NT2/D1 (cell line): ENCODE data around the gene POLR2E.

Experiments
- SUZ12 ChIP-seq: IDR thresholded peaks from 2 replicates; pipeline ENCODE4 v1.6.1; 2011; ENCODE audit not compliant: insufficient read length, insufficient read depth; ENCODE audit errors: extremely low read depth
- YY1 ChIP-seq: IDR thresholded peaks from 2 replicates; pipeline ENCODE4 v1.6.1; 2011; ENCODE audit not compliant: insufficient read length, insufficient read depth
- ZNF274 ChIP-seq: IDR thresholded peaks from 2 replicates; pipeline ENCODE4 v1.6.1; 2011; ENCODE audit warnings: mild to moderate bottlenecking, low read depth, low read length

DNA sequence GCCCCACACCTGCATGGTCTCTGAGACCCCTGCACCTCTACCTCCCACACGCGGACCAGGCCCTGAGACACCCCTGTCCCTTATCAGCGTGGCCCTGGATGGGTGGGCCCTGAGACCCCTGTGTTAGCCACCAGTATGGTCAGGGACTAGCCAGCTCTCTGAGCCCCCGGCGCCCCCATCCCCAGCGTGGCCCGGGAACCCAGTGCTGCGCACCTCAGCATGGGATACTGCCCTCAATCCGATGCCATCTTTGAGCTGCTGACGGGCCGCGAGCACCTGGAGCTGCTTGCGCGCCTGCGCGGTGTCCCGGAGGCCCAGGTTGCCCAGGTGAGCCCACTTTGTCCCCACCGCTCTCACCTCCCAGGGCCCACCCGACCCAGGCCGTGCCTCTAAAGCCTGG, 33.2 kb downstream of the POLR2E start:
- no peak for TF ChIP-seq YY1
- TF ChIP-seq ZNF274: no peak
- no peak for TF ChIP-seq SUZ12
